GM19099 (cell line): ENCODE measurements around the gene TPK1.

Experiments
- POLR2A ChIP-seq: IDR thresholded peaks from 3 replicates; pipeline ENCODE4 v1.6.1; 2011; ENCODE audit warnings: low read depth; ENCODE audit not compliant: insufficient read length; ENCODE audit errors: extremely low read depth

TPK1 gene

GRCh38 chr7:144477348-144477747, 358.5 kb downstream of the TPK1 start:
- no peak for TF ChIP-seq POLR2A

- no peak for TF ChIP-seq POLR2A
Measured at GRCh38 chr7:144474800-144475615, 360.8 kb downstream of the TPK1 start.

GRCh38 chr7:144474363-144474762, 361.5 kb downstream of the TPK1 start:
- no peak for TF ChIP-seq POLR2A

- TF ChIP-seq POLR2A, result no peak
Measured at GRCh38 chr7:144473908-144474307, 361.9 kb downstream of the TPK1 start.

GRCh38 chr7:144470078-144470477, 365.8 kb downstream of the TPK1 start:
- no peak for TF ChIP-seq POLR2A

- TF ChIP-seq POLR2A, result no peak
Measured at GRCh38 chr7:144468990-144469732, 366.7 kb downstream of the TPK1 start.

- no peak for TF ChIP-seq POLR2A
Measured at GRCh38 chr7:144459635-144460034, 376.2 kb downstream of the TPK1 start.

- TF ChIP-seq POLR2A, result no peak
Measured at GRCh38 chr7:144455040-144455404, 380.8 kb downstream of the TPK1 start.

- TF ChIP-seq POLR2A, result no peak
Measured at GRCh38 chr7:144454256-144455039, 381.4 kb downstream of the TPK1 start.

GRCh38 chr7:144452064-144452463, 383.8 kb downstream of the TPK1 start:
- no peak for TF ChIP-seq POLR2A

GRCh38 chr7:144445590-144445989, 390.3 kb downstream of the TPK1 start:
- TF ChIP-seq POLR2A, result no peak

GRCh38 chr7:144439717-144440205, 396.1 kb downstream of the TPK1 start:
- TF ChIP-seq POLR2A, result no peak

- TF ChIP-seq POLR2A, result no peak
Measured at GRCh38 chr7:144438759-144439158, 397.1 kb downstream of the TPK1 start.

- TF ChIP-seq POLR2A, result no peak
Measured at GRCh38 chr7:144437370-144438191, 398.3 kb downstream of the TPK1 start.

GRCh38 chr7:144436500-144436899, 399.4 kb downstream of the TPK1 start:
- no peak for TF ChIP-seq POLR2A

- no peak for TF ChIP-seq POLR2A
Measured at GRCh38 chr7:144428431-144428830, 407.4 kb downstream of the TPK1 start.
